ENCODE results near the gene TIMM23. TPM values are rescaled to one million over a fixed set of nuclear protein-coding genes. Genes with fewer than 3 reads are reported as not detected.

The TIMM23 gene
- total RNA-seq, 1 experiment from 2014 or later = 70.1 TPM

GRCh38 chr10:46005383-46005782 is 33.1 kb downstream of the TIMM23 start:
- peaks cover 46 to 79% of the 10 kb centered on the region in 2 experiments; a peak in 3 of 4 replicates for H3K36me3 ChIP-seq (ENCODE audit: control insufficient read depth in 1 of 2, insufficient read depth in 2 of 2, low read length in 2 of 2)
- TSS peak; percentile 31 for BruUV-seq (replicated peaks)
- H2AFZ ChIP-seq (ENCODE audit: low read depth, low read length, poor library complexity, severe bottlenecking) = no peak overlapping the region
- TF ChIP-seq ELF1 (IDR thresholded peaks at IDR 0.05; ENCODE audit: borderline replicate concordance, low read depth) (no peak), TCF7L2 (IDR thresholded peaks at IDR 0.05; ENCODE audit: borderline replicate concordance, extremely low read depth, insufficient read depth, insufficient read length) (no peak), ATF3 (IDR thresholded peaks at IDR 0.05) (no peak), ZFX (IDR thresholded peaks at IDR 0.05) (no peak), CBX3 (IDR thresholded peaks at IDR 0.05; ENCODE audit: low read depth) (no peak), FOSL1 (IDR thresholded peaks at IDR 0.05; ENCODE audit: low read depth) (no peak), RAD21 (IDR thresholded peaks at IDR 0.05; ENCODE audit: low read depth) (no peak)
- H3K9ac ChIP-seq (ENCODE audit: low read length) = no peak overlapping the region
- peaks cover 8% of the 10 kb centered on the region; the same call in 1 of the 2 replicates for H4K20me1 ChIP-seq (ENCODE audit: insufficient read depth)
- no peaks in the 10 kb centered on the region for H3K27me3 ChIP-seq (ENCODE audit: insufficient read depth, low read length)
- H3K9me2 ChIP-seq (ENCODE audit: insufficient read depth) = no peaks in the 10 kb centered on the region
- H3K4me2 ChIP-seq (ENCODE audit: low read length) = no peak overlapping the region
- ATAC-seq (no peak), DNase-seq (ENCODE audit: low read depth, low spot score) (no peak)
- no peak overlapping the region for H3K27ac ChIP-seq (ENCODE audit: low read depth, low read length)
- no peaks in the 10 kb centered on the region for H3K4me1 ChIP-seq (ENCODE audit: control insufficient read depth in 1 of 2, insufficient read depth in 2 of 2, low read length in 2 of 2)
- H3K4me3 ChIP-seq (replicated peaks in 1 of 2; ENCODE audit: low read depth in 1 of 2, low read length in 2 of 2) = no peak overlapping the region
- POLR2A ChIA-PET = interaction anchor here (1.2 kb wide), 1 partner anchor 12 kb away, joined by 4 read pairs; no protein-coding TSS in a partner anchor
- H3K79me2 ChIP-seq (ENCODE audit: insufficient read depth, low read length) = peaks cover 30% of the 10 kb centered on the region
- intact Hi-C loops (cut with micrococcal nuclease) = no loop called here
- no peaks in the 10 kb centered on the region for H3K9me3 ChIP-seq (ENCODE audit: control insufficient read depth in 1 of 2, insufficient read depth in 1 of 2, low read depth in 1 of 2, low read length in 2 of 2)
- RAD21 ChIA-PET (ENCODE audit: low non-redundant PET in 1 of 2, low total read pairs in 2 of 2, uncharacterized antibody in 2 of 2, unreplicated experiment in 2 of 2) = no interaction called here
- CTCF ChIA-PET = no interaction called here

GRCh38 chr10:46006219-46006618 is 33.9 kb downstream of the TIMM23 start:
- Histone ChIP-seq H2AFZ (ENCODE audit: low read depth, low read length, poor library complexity, severe bottlenecking) (no peak overlapping the region), H3K27me3 (ENCODE audit: insufficient read depth, low read length) (no peaks in the 10 kb centered on the region), H3K9me2 (ENCODE audit: insufficient read depth) (no peaks in the 10 kb centered on the region), H3K79me2 (ENCODE audit: insufficient read depth, low read length) (peaks cover 21% of the 10 kb centered on the region; the same call in 1 of the 2 replicates), H3K36me3 (ENCODE audit: control insufficient read depth in 1 of 2, insufficient read depth in 2 of 2, low read length in 2 of 2) (peaks cover 44 to 74% of the 10 kb centered on the region in 2 experiments; a peak in 3 of 4 replicates), H3K9me3 (ENCODE audit: control insufficient read depth in 1 of 2, insufficient read depth in 1 of 2, low read depth in 1 of 2, low read length in 2 of 2) (no peaks in the 10 kb centered on the region), H3K4me2 (ENCODE audit: low read length) (no peak overlapping the region), H3K4me1 (ENCODE audit: control insufficient read depth in 1 of 2, insufficient read depth in 2 of 2, low read length in 2 of 2) (no peaks in the 10 kb centered on the region), H3K9ac (ENCODE audit: low read length) (no peak overlapping the region), H3K27ac (ENCODE audit: low read depth, low read length) (peak overlapping the region; percentile 3; the same call in 1 of the 2 replicates), H4K20me1 (ENCODE audit: insufficient read depth) (peaks cover under 1% of the 10 kb centered on the region; the same call in 1 of the 2 replicates), H3K4me3 (replicated peaks in 1 of 2; ENCODE audit: low read depth in 1 of 2, low read length in 2 of 2) (no peak overlapping the region)
- TF ChIP-seq ZFX (IDR thresholded peaks at IDR 0.05) (no peak), SRF (IDR thresholded peaks at IDR 0.05; ENCODE audit: low read depth) (no peak), ZBTB33 (IDR thresholded peaks at IDR 0.05; ENCODE audit: extremely low read depth, insufficient replicate concordance, low read length) (no peak), SP1 (IDR thresholded peaks at IDR 0.05; ENCODE audit: low read depth) (no peak)
- ChIA-PET RAD21 (ENCODE audit: low non-redundant PET in 1 of 2, low total read pairs in 2 of 2, uncharacterized antibody in 2 of 2, unreplicated experiment in 2 of 2) (no interaction called here), POLR2A (no interaction called here), CTCF (no interaction called here)
- BruUV-seq (replicated peaks) = no TSS peak
- ATAC-seq (no peak), DNase-seq (ENCODE audit: low read depth, low spot score) (no peak)
- intact Hi-C loops (cut with micrococcal nuclease) = no loop called here
